ENCODE data around the gene TANGO6.

The TANGO6 gene

DNA sequence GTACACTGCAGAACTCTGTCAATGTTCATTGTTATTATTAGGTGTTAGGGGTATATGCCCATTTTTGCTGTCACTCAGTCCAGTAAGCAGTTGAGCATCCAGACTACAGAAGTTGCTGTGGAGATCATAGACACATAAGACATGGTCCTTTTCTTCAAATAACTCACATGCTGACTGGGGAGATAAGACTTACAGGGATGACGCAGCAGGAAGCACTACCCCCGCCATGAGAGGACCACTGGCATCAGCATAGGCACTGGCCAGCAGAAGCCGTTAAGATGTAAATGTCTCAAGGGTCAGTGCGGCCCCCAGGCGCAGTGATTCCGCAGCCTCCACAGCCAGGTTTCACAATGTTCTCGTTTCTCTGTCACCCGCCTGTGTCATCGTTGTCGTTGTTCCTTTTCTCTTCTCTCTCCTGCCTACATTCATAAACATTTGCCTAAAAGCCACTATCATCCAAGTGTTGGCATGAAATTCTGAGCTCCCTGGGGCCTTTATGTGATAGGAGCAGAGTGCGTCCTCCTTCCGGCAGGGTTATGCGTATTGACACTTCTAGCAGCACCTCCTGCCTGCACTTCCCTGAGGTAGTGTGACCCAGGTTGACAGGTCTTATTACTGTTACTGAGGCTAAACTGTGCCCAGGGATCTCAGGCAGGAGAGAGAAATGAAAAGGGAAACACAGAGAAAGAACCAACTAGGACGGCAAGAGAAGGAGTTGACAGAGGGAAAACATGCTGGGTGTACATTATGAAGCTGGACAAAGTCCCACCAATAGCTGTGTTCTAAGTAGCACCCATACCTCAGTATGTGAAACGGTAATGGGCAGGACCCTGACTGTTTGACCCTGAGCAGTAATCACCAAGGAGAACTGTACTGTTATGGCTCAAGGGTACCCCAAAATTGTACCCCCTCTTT, 17.9 kb downstream of the TANGO6 start:
- DNase-seq (ENCODE audit: low read depth in 2 of 3, low spot score in 1 of 3) = no peak

- DNase-seq (ENCODE audit: low read depth in 2 of 3, low spot score in 1 of 3) = no peak
These were observed 23.6 kb downstream of the TANGO6 start for GRCh38 chr16:68866933-68867332.

DNA sequence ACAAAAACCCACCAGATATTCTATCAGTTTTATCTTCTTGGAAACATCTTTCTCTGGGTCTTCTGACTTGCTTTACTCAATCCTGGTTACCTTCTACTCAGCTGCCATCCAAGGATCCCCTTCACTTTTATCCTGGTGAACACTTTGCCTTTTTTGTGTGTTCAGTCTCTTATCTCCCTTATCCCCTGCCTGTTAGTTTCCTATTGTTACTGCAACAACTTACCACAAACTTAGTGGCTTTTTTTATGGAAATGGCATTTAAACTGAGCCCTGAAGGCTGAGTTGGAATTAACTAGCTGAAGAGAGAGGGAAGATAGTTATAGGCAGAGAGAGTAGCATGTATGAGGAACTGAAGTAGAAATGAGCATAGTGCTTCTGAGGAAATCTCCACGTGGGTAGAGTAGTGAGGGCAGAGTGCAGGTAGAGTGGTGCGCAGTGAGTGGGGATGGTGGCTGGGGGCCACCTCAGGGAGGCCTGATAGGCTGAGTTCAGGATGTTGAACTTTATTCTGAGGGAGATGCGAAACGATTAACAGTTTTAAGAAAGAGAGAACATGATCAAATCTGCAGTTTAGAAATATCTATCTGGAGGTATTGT, 26.3 kb downstream of the TANGO6 start:
- no peak for DNase-seq (ENCODE audit: low read depth in 2 of 3, low spot score in 1 of 3)

DNA sequence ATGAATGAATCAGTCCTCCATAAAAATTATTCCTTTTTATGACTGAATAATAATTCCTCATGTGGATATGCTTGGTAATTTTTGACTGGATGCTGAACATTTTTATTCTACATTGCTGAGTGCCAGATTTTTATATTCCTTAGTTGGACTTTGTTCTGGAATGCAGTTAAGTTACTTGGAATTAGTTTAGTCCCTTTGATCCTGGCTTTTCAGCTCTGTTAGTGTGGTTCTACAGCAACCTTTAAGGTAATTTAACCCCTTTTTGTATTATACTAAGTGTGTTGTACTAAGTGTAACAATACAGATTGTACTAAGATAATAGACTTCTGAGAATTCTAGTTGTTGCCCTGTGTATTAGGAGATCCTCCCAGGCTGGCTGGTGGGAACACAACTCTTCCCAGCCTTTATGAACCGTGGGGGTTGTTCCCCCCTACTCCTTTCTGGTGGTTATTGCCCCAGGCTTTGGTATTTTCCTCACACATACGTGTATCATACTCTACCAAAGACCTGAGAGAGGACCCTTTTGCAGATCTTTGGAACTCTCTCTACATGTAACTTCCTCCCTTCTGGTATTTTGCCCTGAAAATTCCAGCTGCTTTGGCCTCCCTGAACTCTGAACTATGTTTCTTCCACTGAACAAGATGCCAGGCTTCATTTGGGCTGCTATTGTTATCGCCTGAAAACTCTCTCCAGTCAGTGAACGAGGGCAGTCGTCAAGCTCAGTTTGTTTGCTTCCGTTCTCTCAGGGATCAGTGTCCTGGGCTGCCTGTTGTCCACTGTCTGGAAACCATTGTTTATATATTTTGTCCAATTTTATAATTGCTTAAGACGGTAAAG, 30.5 kb downstream of the TANGO6 start:
- no peak for DNase-seq (ENCODE audit: low read depth in 2 of 3, low spot score in 1 of 3)

GRCh38 chr16:68875871-68876270, 32.5 kb downstream of the TANGO6 start:
- no peak for DNase-seq (ENCODE audit: low read depth in 2 of 3, low spot score in 1 of 3)

- no peak for DNase-seq (ENCODE audit: low read depth in 2 of 3, low spot score in 1 of 3)
These were observed 40.4 kb downstream of the TANGO6 start for GRCh38 chr16:68883685-68884084.

GRCh38 chr16:68884401-68884800, 41.1 kb downstream of the TANGO6 start:
- no peak for DNase-seq (ENCODE audit: low read depth in 2 of 3, low spot score in 1 of 3)

DNA sequence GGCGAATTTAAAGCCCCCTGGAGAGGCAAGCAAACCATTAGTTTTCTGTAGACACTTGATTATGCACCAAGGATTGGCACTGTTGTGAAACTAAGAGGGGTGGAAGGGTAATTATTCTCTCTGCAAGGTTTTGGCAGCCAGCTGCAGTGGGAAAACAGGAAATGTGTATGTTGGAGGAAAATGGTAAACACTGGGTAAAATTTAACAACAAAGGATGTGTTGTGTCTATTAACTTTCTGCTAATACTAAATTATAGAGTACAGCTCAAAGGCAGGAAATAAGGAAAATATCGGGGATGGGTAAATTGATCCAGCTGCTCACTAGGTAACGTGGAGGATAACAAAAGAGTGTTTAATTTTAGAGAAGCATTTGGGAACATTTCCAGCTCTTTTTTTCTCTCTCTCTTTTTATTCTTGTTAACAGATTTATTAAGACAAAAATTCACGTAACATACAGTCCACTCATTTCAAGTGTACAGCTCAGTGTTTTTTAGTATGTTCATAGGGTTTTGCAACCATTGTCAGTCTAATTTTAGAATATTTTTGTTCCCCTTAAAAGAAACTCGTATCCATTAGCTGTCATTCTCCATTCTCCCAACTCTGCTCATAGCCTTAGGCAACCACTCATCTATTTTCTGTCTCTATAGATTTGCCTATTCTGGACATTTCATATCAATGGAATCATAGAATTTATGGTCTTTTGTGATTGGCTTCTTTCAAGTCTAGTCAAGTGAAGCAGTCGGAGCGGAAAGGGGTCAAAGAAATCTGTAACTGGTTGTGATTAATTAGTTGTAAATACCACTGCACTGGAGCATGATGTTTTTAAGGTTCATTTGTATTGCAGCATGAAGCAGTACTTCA, 41.8 kb downstream of the TANGO6 start:
- no peak for DNase-seq (ENCODE audit: low read depth in 2 of 3, low spot score in 1 of 3)

GRCh38 chr16:68887107-68887506, 43.8 kb downstream of the TANGO6 start:
- no peak for DNase-seq (ENCODE audit: low read depth in 2 of 3, low spot score in 1 of 3)

GRCh38 chr16:68889508-68890150, 46.3 kb downstream of the TANGO6 start:
- no peak for DNase-seq (ENCODE audit: low read depth in 2 of 3, low spot score in 1 of 3)

DNA sequence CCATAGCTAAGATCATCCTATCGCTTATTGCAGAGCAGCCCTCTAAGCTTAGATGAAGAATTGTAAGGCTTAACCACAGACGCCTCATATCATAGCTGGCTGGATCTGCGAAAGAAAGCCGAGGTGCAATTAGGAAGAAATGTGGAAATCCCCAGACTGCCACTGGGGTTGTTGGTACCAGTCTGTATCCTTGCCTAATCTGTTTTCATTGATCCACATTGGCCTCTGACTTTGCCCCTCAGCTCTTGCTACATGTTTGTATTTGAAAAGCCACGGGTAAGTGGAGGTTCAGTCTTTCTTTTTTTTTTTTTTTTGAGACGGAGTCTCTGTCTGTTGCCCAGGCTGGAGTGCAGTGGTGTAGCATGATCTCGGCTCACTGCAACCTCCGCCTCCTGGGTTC, 48.9 kb downstream of the TANGO6 start:
- no peak for DNase-seq (ENCODE audit: low read depth in 2 of 3, low spot score in 1 of 3)

DNA sequence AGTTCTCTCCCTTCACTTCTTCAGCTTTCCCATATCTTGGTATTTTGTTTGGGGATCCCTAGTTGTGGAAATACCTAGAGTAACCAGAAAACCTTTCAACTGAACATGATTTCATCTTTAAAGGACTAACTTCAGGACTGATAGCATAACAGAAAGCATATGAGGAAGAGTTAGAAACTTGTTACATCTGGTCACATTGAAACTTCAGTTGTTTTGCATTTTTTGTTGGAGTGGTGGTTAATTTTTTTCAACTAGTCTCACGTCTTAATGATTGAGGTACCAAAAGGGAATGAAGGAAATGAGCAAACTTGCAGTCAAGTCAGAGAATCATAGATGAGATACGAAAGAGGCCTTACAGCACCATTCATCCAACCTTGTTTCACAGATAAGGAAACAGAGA, 49.6 kb downstream of the TANGO6 start:
- no peak for DNase-seq (ENCODE audit: low read depth in 2 of 3, low spot score in 1 of 3)

DNA sequence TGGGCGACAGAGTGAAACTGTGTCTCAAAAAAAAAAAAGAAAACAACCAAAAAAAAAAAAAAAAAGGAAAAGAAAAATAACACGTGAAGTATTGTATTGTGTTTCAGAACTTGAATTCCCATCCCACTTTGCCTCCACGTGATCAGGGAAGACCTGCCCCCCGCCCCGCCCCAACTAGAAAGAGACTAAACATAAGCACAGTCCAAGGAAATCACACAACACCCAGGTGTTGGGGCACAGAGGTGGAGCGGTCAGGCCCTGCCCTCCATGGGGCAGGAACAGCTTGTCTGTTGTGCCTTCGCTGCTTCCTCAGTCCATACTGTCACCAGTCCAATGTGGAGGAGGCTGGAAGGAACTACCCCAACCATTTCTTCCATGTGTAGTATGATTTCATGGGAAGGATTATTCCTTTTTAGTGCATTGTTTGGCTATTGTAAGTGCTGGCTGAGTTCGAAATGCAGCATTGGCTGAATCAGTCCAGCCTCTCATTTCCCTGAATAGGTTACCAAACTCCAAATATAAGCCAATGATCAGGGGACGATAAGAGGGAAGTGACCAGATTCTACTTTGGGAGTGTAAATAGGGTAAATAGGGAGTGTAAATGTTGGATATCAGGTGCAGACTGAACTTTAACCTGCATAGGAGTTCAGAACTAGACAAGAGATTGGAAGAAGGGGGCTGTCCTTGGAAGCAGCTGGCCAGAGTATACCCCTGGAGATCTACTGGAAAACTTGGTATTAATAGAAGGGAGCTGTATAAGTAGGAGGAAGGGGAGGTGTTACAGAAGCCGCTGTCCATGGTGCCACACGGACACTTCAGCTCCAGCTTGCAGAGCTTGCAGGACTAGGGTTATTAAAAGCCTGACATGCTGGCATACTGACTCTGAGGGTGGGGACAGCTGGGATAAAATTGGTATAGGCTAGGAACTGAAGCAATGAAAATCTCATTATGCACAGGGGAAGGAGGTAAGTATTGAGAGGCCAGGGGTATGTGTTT, 50.7 kb downstream of the TANGO6 start:
- no peak for DNase-seq (ENCODE audit: low read depth in 2 of 3, low spot score in 1 of 3)

GRCh38 chr16:68894714-68895113, 51.4 kb downstream of the TANGO6 start:
- no peak for DNase-seq (ENCODE audit: low read depth in 2 of 3, low spot score in 1 of 3)

GRCh38 chr16:68898026-68898425, 54.7 kb downstream of the TANGO6 start:
- DNase-seq (ENCODE audit: low read depth in 2 of 3, low spot score in 1 of 3) = no peak

DNA sequence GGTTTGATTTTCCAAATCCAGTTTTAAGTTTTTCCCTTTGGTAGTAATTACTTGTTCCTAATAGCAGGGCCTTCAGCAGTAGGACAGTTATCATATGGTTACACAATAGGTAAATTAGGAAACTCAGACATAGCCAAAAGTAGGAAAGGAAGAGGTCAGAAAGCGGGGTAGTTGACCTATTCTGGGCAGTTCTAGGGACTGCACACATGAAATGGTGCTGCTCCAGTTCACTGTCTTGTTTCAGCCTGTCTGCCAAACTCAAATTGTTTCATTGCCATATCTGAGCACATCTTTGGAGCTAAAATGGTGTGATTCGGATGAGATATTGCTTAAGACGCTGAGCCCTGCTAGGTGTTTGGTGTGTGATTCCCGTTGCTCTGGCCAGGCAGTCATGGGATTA, 56.7 kb downstream of the TANGO6 start:
- DNase-seq (ENCODE audit: low read depth in 2 of 3, low spot score in 1 of 3) = no peak

DNA sequence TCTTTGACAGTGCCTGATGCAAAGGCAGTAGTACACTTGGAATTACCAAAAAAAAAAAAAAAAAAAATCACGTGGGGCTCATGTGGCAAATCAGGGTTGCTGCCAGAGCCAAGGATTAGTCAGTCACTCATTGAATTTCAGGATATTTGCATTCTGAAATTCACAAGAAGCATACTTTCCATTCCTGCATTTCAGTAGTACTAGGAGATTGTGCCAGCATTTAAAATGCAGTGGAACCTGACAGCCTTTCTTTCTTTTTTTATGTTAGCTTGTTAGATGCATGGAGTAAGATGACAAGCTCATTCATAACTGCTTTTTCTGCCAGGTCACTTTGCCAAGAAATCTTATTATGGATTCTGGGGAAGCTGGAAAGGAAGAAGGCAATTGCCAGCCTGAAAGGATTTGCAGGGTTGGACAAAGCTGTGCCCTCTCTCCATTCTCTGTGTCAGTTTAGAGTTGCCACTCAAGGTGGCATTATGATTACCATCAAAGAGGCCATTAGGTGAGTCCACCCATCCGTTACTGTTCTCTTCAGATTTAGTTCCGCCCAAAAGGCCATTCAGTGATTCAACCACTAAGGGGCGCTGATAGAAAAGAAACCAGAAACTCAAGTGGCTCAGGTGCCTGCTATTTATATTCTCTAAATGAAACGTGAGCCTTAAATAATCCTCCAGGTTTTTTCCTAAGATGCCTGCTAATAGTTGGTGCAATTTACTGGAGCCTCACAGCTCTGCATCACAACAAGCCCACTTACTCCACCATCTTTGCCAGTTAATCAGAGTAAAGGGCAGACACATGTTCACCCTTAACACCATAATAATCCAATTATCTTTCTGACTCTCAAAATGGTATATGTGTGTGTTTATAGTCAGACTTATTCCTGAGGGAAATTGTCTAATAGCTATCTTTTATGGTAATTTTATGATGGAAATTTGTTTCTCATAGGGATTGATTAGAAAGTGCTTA, 59.0 kb downstream of the TANGO6 start:
- DNase-seq (ENCODE audit: low read depth in 2 of 3, low spot score in 1 of 3) = peak in 1 of 3 donors; percentile 7

- DNase-seq (ENCODE audit: low read depth in 2 of 3, low spot score in 1 of 3) = no peak
These were observed 59.6 kb downstream of the TANGO6 start for GRCh38 chr16:68902969-68903345.
